A549 (cell line): ENCODE data around the gene PCGF1. TPM values are rescaled to one million over a fixed set of nuclear protein-coding genes. Genes with fewer than 3 reads are reported as not detected.

Source experiments
- ATAC-seq, 2 experiments: fragments of 200-7000 bp in 1 of 2; fragments of >200 bp in 1 of 2; cut with Nextera tagmentation in 1 of 2; cut with Tn5 transposase in 1 of 2; 3 replicates each; pipeline versions ENCODE4 v1.8.0 to v1.9.1; 2018 to 2020; ENCODE audit warnings: mild to moderate bottlenecking in 1 of 2, moderate library complexity in 1 of 2
- CTCF ChIA-PET: fragments of 300-600 bp; sonication (Branson Sonifier 250); formaldehyde crosslinking; extraction: SDS; loops from one replicate; lab custom pipeline; 2021; ENCODE audit warnings: antibody characterized with exemption, inconsistent platforms; lab: Yijun Ruan, JAX
- POLR2A ChIA-PET: fragments of 350-600 bp; formaldehyde crosslinking; extraction: SDS; loops from one replicate; lab custom pipeline; 2021; ENCODE audit warnings: antibody characterized with exemption, inconsistent platforms; lab: Yijun Ruan, JAX
- DNase-seq, 2 experiments: peaks; one replicate each; pipeline versions ENCODE4 v3.0.0 to v3.0.0-alpha.2; 2011 to 2016; ENCODE audit warnings: low read depth in 1 of 2, low spot score in 1 of 2
- FAIRE-seq: peaks from 2 replicates; lab custom pipeline; 2011; peaks lifted over from hg19 to GRCh38; lab: Jason Lieb, UNC
- H3K27ac ChIP-seq, 2 experiments: fragments of >200 bp; sonication (Bioruptor Twin); formaldehyde crosslinking; 3 replicates each; pipeline ENCODE4 v1.5.1; 2016 to 2017
- H3K4me1 ChIP-seq: fragments of >200 bp; sonication (Bioruptor Twin); formaldehyde crosslinking; 3 replicates; pipeline ENCODE4 v1.6.1; 2016
- H3K4me2 ChIP-seq: fragments of >200 bp; sonication (Bioruptor Twin); formaldehyde crosslinking; 3 replicates; pipeline ENCODE4 v1.6.1; 2016
- H3K4me3 ChIP-seq: fragments of >200 bp; sonication (Bioruptor Twin); formaldehyde crosslinking; 3 replicates; pipeline ENCODE4 v1.5.1; 2016
- H3K9me3 ChIP-seq: fragments of >200 bp; sonication (Bioruptor Twin); formaldehyde crosslinking; 3 replicates; pipeline ENCODE4 v1.6.1; 2016
- CBX8 ChIP-seq: fragments of 200-600 bp; sonication (generic); IDR thresholded peaks from 2 replicates; pipeline ENCODE4 v1.6.1; 2016
- CEBPB ChIP-seq, 2 experiments: fragments of >200 bp in 1 of 2; sonication (Bioruptor Twin) in 1 of 2; formaldehyde crosslinking in 1 of 2; IDR thresholded peaks; 2 replicates each; pipeline ENCODE4 v1.6.1; 2012 to 2016
- EP300 ChIP-seq, 2 experiments: fragments of >200 bp; sonication (Bioruptor Twin); formaldehyde crosslinking; IDR thresholded peaks; 2 replicates in 1 of 2; 3 replicates in 1 of 2; pipeline ENCODE4 v1.6.1; 2016 to 2017
- ESRRA ChIP-seq: fragments of 150-350 bp; IDR thresholded peaks from 2 replicates; pipeline ENCODE4 v1.6.1; 2014; ENCODE audit warnings: mild to moderate bottlenecking, low read length, borderline replicate concordance
- FOSB ChIP-seq: fragments of 250-450 bp; sonication (Bioruptor Pico); IDR thresholded peaks from 2 replicates; pipeline ENCODE4 v1.5.0; 2020; ENCODE audit warnings: mild to moderate bottlenecking, moderate library complexity
- GATA3 ChIP-seq: IDR thresholded peaks from 2 replicates; pipeline ENCODE4 v1.6.1; 2012; ENCODE audit warnings: borderline replicate concordance
- HOXA7 ChIP-seq: fragments of 250-450 bp; sonication (Bioruptor Pico); IDR thresholded peaks from 2 replicates; pipeline ENCODE4 v1.5.0; 2020; ENCODE audit warnings: mild to moderate bottlenecking, moderate library complexity
- HOXB5 ChIP-seq: fragments of 250-450 bp; sonication (Bioruptor Pico); IDR thresholded peaks from 2 replicates; pipeline ENCODE4 v1.5.0; 2020; ENCODE audit warnings: mild to moderate bottlenecking, moderate library complexity
- JUNB ChIP-seq: fragments of >200 bp; sonication (Bioruptor Twin); formaldehyde crosslinking; IDR thresholded peaks from 2 replicates; pipeline ENCODE4 v1.6.1; 2016
- KDM1A ChIP-seq: fragments of 200-600 bp; sonication (generic); IDR thresholded peaks from 2 replicates; pipeline ENCODE4 v1.6.1; 2016; ENCODE audit warnings: low read depth, mild to moderate bottlenecking
- MAFK ChIP-seq: fragments of 450-650 bp; IDR thresholded peaks from 2 replicates; pipeline ENCODE4 v1.6.1; 2014; ENCODE audit not compliant: partially characterized antibody
- MYC ChIP-seq: IDR thresholded peaks from 2 replicates; pipeline ENCODE4 v1.6.1; 2012; ENCODE audit warnings: mild to moderate bottlenecking, inconsistent platforms, low read length, improper control_type of control experiment, borderline replicate concordance
- NFE2L2 ChIP-seq: fragments of 150-350 bp; conservative IDR thresholded peaks from 2 replicates; pipeline ENCODE4 v1.6.1; 2014; ENCODE audit warnings: low read length
- NPAS2 ChIP-seq: fragments of 250-450 bp; sonication (Bioruptor Pico); IDR thresholded peaks from 2 replicates; pipeline ENCODE4 v1.8.0; 2022; ENCODE audit warnings: mild to moderate bottlenecking, moderate library complexity, borderline replicate concordance
- NR3C1 ChIP-seq: fragments of >200 bp; sonication (Bioruptor Twin); formaldehyde crosslinking; IDR thresholded peaks from 3 replicates; pipeline ENCODE4 v1.6.1; 2017
- PHF8 ChIP-seq: fragments of 200-600 bp; sonication (generic); IDR thresholded peaks from 2 replicates; pipeline ENCODE4 v1.6.1; 2016; ENCODE audit warnings: low read depth, mild to moderate bottlenecking, antibody characterized with exemption, moderate library complexity, borderline replicate concordance
- POLR2A ChIP-seq: IDR thresholded peaks from 2 replicates; pipeline ENCODE4 v1.6.1; 2012; ENCODE audit warnings: mild to moderate bottlenecking, low read length
- POLR2AphosphoS2 ChIP-seq: conservative IDR thresholded peaks from 2 replicates; pipeline ENCODE4 v1.6.1; 2012; ENCODE audit warnings: low read length, improper control_type of control experiment, inconsistent platforms
- RARB ChIP-seq: fragments of 250-450 bp; sonication (Bioruptor Pico); IDR thresholded peaks from 2 replicates; pipeline ENCODE4 v1.8.0; 2021; ENCODE audit warnings: mild to moderate bottlenecking, moderate library complexity
- REST ChIP-seq: fragments of 200-600 bp; sonication (generic); IDR thresholded peaks from 2 replicates; pipeline ENCODE4 v1.6.1; 2016; ENCODE audit warnings: antibody characterized with exemption, mild to moderate bottlenecking, moderate library complexity
- ZC3H11A ChIP-seq: fragments of 450-650 bp; IDR thresholded peaks from 2 replicates; pipeline ENCODE4 v1.6.1; 2014; ENCODE audit warnings: antibody characterized with exemption, mild to moderate bottlenecking
- WGBS: methylation state at CpG from one replicate; pipeline ENCODE4 v1.1.6; 2017; ENCODE audit errors: missing lambda C conversion rate; 5-methylcytosine and 5-hydroxymethylcytosine counted together
- polyA plus RNA-seq, 4 experiments: library from polyadenylated mRNA; depleted of rRNA in 3 of 4; stranded (reverse); fragments of >200 nt; fragmentation: RNase III in 1 of 4; extraction: RNeasy Plus Mini Kit Qiagen cat#74134 plus additional on column Dnase treatment in 1 of 4; gene quantifications; 2 replicates in 3 of 4; 3 replicates in 1 of 4; pipeline ENCODE4 v1.2.3, GENCODE V29; 2011 to 2017
- TF ChIP-seq, protein P1 (sequence below): fragments of 250-450 bp; sonication (Bioruptor Pico); IDR thresholded peaks from 2 replicates; pipeline ENCODE4 v1.5.0; 2021; ENCODE audit warnings: mild to moderate bottlenecking, moderate library complexity, borderline replicate concordance
- TF ChIP-seq, protein P2 (sequence below): fragments of >200 bp; sonication (Bioruptor Twin); formaldehyde crosslinking; IDR thresholded peaks from 3 replicates; pipeline ENCODE4 v1.6.1; 2016
- TF ChIP-seq, protein P3 (sequence below): fragments of >200 bp; sonication (Bioruptor Twin); formaldehyde crosslinking; IDR thresholded peaks from 3 replicates; pipeline ENCODE4 v1.5.1; 2016

The PCGF1 gene
- polyA plus RNA-seq, 2 of the 4 experiments (the other 2 are of a cell fraction): 32.2 to 53.6 TPM

GRCh38 chr2:74502147-74502719 is 5.3 kb downstream of the PCGF1 start:
- no peaks in the 10 kb centered on the region for H3K9me3 ChIP-seq
- 53% methylated on average over 27 of the region's 32 CpGs for WGBS
- H3K27ac ChIP-seq: peak overlapping the region; percentile 83 to 96
- ChIA-PET CTCF (interaction anchor here (1.0 to 15.5 kb wide), 4 partner anchors 15 to 111 kb away, joined by 3 to 184 read pairs (median 10); partner anchors contain the start of genes CCDC142 and TTC31), POLR2A (interaction anchor here (1.8 kb wide), 1 partner anchor 19 kb away, joined by 11 read pairs; the partner anchor contains the start of genes CCDC142 and TTC31)
- peak overlapping the region; percentile 72 for H3K4me2 ChIP-seq
- no peak for ATAC-seq
- H3K4me3 ChIP-seq: peak overlapping the region; percentile 54
- TF ChIP-seq GATA3 (0 out of 2 replicates have a peak, but pooled peaks have one; percentile 9), FOSB (CRISPR knock-in tag) (no peak)
- H3K4me1 ChIP-seq: peaks cover 29% of the 10 kb centered on the region
- FAIRE-seq: no peak
- DNase-seq: no peak

GRCh38 chr2:74501335-74502071 is 6.0 kb downstream of the PCGF1 start:
- no peak for FAIRE-seq
- POLR2A ChIA-PET: interaction anchor here (1.0 to 1.6 kb wide), 3 partner anchors 12 to 87 kb away, joined by 3 to 5 read pairs (median 4); partner anchors contain the start of genes CCDC142 and TTC31
- Histone ChIP-seq H3K4me2 (peak overlapping the region; percentile 72), H3K9me3 (no peaks in the 10 kb centered on the region), H3K27ac (peak overlapping the region in 1 of 2 experiments; percentile 96; a peak in 4 of 6 replicates)
- no peak for DNase-seq
- TF ChIP-seq CBX8 (no peak), POLR2AphosphoS2 (no peak), MYC (no peak), PHF8 (no peak), RARB (CRISPR knock-in tag) (no peak), NPAS2 (CRISPR knock-in tag) (no peak), JUNB (no peak), HOXB5 (CRISPR knock-in tag) (no peak)
- TF ChIP-seq, all 56 proteins: peak for 0
- CTCF ChIA-PET: interaction anchor here (0.9 to 15.5 kb wide), 7 partner anchors 8 to 374 kb away, joined by 3 to 184 read pairs (median 4); partner anchors contain the start of genes CCDC142 and TTC31
- ATAC-seq: no peak; a peak in 2 of 6 replicates
- H3K4me1 ChIP-seq: peaks cover 27% of the 10 kb centered on the region
- WGBS: 88% methylated on average over 18 of the region's 18 CpGs
- H3K4me3 ChIP-seq: peak overlapping the region; percentile 54

DNA sequence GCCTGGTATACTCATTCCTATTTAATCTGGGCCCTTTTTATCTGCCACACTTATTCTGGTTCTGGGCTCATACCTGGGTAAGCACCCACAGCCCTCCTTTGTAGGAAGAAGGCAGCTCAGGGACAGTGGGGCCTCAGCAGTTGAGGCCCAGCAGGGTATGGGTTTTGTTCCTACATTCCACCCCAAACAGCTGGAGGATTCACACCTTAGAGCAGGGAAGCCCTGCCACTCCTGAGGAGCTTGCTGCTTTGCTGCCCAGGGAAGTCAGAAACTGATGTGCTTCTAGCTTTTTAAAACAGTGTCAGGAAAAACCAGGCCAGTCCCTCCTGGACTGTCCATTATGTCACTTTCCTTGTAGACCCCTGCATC is 6.9 kb downstream of the PCGF1 start:
- DNase-seq: no peak
- Histone ChIP-seq H3K27ac (no peak overlapping the region), H3K4me2 (no peak overlapping the region), H3K9me3 (no peaks in the 10 kb centered on the region), H3K4me1 (peaks cover 18% of the 10 kb centered on the region), H3K4me3 (no peak overlapping the region)
- POLR2A ChIA-PET: interaction anchor here (1.0 to 1.6 kb wide), 3 partner anchors 11 to 88 kb away, joined by 3 to 5 read pairs (median 4); partner anchors contain the start of genes CCDC142 and TTC31
- no peak for FAIRE-seq
- CTCF ChIA-PET: interaction anchor here (0.8 to 15.5 kb wide), 7 partner anchors 13 to 375 kb away, joined by 3 to 184 read pairs (median 4); partner anchors contain the start of genes AUP1, CCDC142, HTRA2 and MRPL53
- ATAC-seq: no peak
- TF ChIP-seq RARB (CRISPR knock-in tag) (no peak), NFE2L2 (no peak), KDM1A (no peak), ESRRA (no peak), EP300 (IDR thresholded peaks at IDR 0.05) (no peak), MAFK (no peak), ZC3H11A (no peak), HOXA7 (CRISPR knock-in tag) (no peak), POLR2A (no peak), CEBPB (IDR thresholded peaks at IDR 0.05) (no peak), HOXB5 (CRISPR knock-in tag) (no peak), FOSB (CRISPR knock-in tag) (no peak), REST (no peak), NR3C1 (no peak)
- TF ChIP-seq, protein P1, sequence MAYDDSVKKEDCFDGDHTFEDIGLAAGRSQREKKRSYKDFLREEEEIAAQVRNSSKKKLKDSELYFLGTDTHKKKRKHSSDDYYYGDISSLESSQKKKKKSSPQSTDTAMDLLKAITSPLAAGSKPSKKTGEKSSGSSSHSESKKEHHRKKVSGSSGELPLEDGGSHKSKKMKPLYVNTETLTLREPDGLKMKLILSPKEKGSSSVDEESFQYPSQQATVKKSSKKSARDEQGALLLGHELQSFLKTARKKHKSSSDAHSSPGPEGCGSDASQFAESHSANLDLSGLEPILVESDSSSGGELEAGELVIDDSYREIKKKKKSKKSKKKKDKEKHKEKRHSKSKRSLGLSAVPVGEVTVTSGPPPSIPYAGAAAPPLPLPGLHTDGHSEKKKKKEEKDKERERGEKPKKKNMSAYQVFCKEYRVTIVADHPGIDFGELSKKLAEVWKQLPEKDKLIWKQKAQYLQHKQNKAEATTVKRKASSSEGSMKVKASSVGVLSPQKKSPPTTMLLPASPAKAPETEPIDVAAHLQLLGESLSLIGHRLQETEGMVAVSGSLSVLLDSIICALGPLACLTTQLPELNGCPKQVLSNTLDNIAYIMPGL (CRISPR knock-in tag): no peak
- TF ChIP-seq, protein P2, sequence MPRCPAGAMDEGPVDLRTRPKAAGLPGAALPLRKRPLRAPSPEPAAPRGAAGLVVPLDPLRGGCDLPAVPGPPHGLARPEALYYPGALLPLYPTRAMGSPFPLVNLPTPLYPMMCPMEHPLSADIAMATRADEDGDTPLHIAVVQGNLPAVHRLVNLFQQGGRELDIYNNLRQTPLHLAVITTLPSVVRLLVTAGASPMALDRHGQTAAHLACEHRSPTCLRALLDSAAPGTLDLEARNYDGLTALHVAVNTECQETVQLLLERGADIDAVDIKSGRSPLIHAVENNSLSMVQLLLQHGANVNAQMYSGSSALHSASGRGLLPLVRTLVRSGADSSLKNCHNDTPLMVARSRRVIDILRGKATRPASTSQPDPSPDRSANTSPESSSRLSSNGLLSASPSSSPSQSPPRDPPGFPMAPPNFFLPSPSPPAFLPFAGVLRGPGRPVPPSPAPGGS: no peak
- TF ChIP-seq, protein P3, sequence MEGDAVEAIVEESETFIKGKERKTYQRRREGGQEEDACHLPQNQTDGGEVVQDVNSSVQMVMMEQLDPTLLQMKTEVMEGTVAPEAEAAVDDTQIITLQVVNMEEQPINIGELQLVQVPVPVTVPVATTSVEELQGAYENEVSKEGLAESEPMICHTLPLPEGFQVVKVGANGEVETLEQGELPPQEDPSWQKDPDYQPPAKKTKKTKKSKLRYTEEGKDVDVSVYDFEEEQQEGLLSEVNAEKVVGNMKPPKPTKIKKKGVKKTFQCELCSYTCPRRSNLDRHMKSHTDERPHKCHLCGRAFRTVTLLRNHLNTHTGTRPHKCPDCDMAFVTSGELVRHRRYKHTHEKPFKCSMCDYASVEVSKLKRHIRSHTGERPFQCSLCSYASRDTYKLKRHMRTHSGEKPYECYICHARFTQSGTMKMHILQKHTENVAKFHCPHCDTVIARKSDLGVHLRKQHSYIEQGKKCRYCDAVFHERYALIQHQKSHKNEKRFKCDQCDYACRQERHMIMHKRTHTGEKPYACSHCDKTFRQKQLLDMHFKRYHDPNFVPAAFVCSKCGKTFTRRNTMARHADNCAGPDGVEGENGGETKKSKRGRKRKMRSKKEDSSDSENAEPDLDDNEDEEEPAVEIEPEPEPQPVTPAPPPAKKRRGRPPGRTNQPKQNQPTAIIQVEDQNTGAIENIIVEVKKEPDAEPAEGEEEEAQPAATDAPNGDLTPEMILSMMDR: no peak
